ENCODE data around the gene TPO. TPM values are rescaled to one million over a fixed set of nuclear protein-coding genes. Genes with fewer than 3 reads are reported as not detected.
"Not testable (repeated sequence)": the region's sequence is repeated elsewhere in the genome, so short reads cannot be mapped to it uniquely, and the experiment has no call there.

Gene TPO
- total RNA-seq, 1 experiment from 2014 or later: not detected

- in situ Hi-C loops (cut with HindIII; ENCODE audit: low pct_unique_long_range_greater_than_20kb, low sequenced_read_pairs): no loop called here
Measured at GRCh38 chr2:1400943-1401735, 12.1 kb upstream of the TPO start.

GRCh38 chr2:1402064-1402463 is 11.2 kb upstream of the TPO start:
- in situ Hi-C loops (cut with HindIII; ENCODE audit: low pct_unique_long_range_greater_than_20kb, low sequenced_read_pairs): no loop called here
- DNase-seq (ENCODE audit: low read depth, low spot score): no peak

More at GRCh38 chr2:1400943-1401735, 12.1 kb upstream of the TPO start:
- no peak for DNase-seq (ENCODE audit: low read depth, low spot score)

DNA sequence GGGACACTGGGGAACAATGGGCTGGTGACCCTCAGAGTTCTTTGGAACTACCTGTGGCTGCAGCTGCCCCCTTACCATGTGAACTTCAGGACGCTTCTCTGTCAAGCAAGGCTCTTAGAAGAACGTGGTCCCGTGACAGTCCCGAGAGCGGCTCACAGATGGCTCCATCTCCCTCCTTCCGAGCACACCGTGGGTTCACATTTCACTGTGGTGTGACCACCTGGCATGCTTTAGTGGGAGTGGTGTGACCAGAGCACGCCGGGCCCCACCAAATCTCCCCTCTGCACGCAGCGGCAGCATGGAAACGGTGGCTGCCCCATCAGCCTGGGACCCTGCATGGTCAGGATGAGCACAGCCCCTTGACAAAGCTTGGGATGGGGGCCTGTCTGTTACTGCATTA is 9.7 kb upstream of the TPO start:
- DNase-seq (ENCODE audit: low read depth, low spot score): no peak
- in situ Hi-C loops (cut with HindIII; ENCODE audit: low pct_unique_long_range_greater_than_20kb, low sequenced_read_pairs): no loop called here

DNA sequence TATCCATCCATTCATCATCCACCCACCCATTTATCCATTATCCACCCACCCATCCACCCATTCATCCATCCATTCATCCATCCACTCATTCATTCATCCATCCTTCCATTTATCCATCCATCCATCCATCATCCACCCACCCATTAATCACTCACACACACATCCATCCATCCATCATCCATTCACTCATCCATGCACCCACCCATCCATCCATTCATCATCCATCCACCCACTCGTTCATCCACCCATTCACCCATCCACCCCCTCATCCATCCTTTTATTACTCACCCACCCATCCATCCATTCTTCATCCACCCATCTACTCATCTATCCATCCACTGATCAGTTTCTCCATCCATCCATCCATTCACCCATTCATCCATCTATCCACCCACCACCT is 8.1 kb upstream of the TPO start:
- no peak for DNase-seq (ENCODE audit: low read depth, low spot score)
- in situ Hi-C loops (cut with HindIII; ENCODE audit: low pct_unique_long_range_greater_than_20kb, low sequenced_read_pairs): no loop called here

GRCh38 chr2:1405967-1406366 is 7.3 kb upstream of the TPO start:
- in situ Hi-C loops (cut with HindIII; ENCODE audit: low pct_unique_long_range_greater_than_20kb, low sequenced_read_pairs): no loop called here
- DNase-seq (ENCODE audit: low read depth, low spot score): no peak

- in situ Hi-C loops (cut with HindIII; ENCODE audit: low pct_unique_long_range_greater_than_20kb, low sequenced_read_pairs): no loop called here
- DNase-seq (ENCODE audit: low read depth, low spot score): no peak
Measured at GRCh38 chr2:1406434-1406833, 6.8 kb upstream of the TPO start.

DNA sequence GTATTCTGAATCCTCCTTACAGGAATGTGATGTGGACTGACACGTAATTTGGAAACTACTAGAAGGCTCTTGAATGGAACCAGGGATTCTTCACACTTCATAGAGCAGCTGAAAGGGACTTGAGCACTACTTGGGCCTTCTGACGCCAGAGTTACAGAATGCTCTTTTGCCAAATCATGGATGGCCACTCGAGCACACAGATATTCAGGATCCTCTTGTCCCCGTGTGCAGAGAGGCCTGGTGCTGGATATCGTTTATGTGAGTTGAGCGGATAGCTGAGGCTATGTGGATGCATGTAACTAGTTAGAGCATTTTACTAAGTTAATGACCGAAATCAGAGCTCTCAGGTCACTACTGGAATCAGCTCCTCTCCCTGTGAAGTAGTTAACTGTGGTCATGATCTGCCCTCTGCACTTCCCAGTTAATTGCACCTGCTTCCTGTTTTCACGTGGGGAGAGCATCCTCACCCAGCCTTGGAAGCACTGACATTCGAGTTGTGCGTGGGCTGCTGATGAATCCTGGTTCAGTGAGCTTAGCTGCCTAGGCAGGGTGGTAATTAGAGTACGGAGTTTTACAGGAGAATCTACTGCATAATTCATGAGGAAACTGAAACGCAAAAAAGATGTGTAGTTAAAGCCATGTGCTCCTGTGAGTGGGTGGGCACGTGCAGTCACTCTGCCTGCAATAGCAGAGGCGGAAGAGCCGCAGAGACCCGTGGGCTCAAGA is 5.2 kb upstream of the TPO start:
- DNase-seq (ENCODE audit: low read depth, low spot score): no peak
- in situ Hi-C loops (cut with HindIII; ENCODE audit: low pct_unique_long_range_greater_than_20kb, low sequenced_read_pairs): no loop called here

- in situ Hi-C loops (cut with HindIII; ENCODE audit: low pct_unique_long_range_greater_than_20kb, low sequenced_read_pairs): no loop called here
- no peak for DNase-seq (ENCODE audit: low read depth, low spot score)
Measured at GRCh38 chr2:1414121-1414520, 858 bp downstream of the TPO start.

- DNase-seq (ENCODE audit: low read depth, low spot score); in situ Hi-C loops (cut with HindIII; ENCODE audit: low pct_unique_long_range_greater_than_20kb, low sequenced_read_pairs): not testable (repeated sequence)
Measured at GRCh38 chr2:1414901-1415300, 1.6 kb downstream of the TPO start.

DNA sequence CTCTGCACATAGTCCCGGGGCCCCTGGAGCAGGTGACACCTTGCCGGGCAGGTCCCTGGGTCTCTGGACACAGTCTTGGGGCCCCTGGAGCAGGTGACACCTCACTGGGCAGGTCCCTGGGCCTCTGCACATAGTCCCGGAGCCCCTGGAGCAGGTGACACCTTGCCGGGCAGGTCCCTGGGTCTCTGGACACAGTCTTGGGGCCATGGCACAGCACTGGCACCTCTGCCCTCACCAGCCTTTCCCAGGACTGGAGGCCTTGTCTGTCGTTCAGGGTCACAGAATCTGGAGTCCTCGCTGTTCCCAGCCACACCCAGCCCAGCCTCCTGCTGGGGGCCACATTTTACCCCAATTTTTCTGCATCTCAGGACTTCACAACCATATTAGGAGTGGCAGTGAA is 2.2 kb downstream of the TPO start:
- in situ Hi-C loops (cut with HindIII; ENCODE audit: low pct_unique_long_range_greater_than_20kb, low sequenced_read_pairs): no loop called here
- no peak for DNase-seq (ENCODE audit: low read depth, low spot score)

DNA sequence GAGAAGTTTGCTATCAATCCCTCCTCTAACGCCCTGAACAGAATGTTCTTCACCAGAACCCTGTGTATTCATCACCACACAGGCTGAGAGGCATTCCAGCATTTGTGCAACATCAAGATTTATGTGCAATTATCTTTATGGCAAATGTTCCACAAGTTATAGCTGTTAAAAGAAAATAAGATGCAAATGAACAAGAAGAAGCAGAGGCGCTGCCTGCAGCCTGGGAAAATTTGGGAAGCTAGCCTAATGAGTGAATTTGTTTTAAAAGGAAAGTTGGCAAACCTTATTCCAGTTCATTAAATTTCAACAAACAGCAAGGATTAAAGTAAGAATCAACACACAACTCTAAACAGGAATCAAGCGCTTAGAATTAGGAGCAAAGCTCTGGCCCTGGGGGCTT is 5.3 kb downstream of the TPO start:
- no peak for DNase-seq (ENCODE audit: low read depth, low spot score)
- in situ Hi-C loops (cut with HindIII; ENCODE audit: low pct_unique_long_range_greater_than_20kb, low sequenced_read_pairs): no loop called here

GRCh38 chr2:1420746-1421480 is 7.7 kb downstream of the TPO start:
- in situ Hi-C loops (cut with HindIII; ENCODE audit: low pct_unique_long_range_greater_than_20kb, low sequenced_read_pairs): no loop called here
- no peak for DNase-seq (ENCODE audit: low read depth, low spot score)

GRCh38 chr2:1421731-1422130 is 8.5 kb downstream of the TPO start:
- in situ Hi-C loops (cut with HindIII; ENCODE audit: low pct_unique_long_range_greater_than_20kb, low sequenced_read_pairs): no loop called here
- no peak for DNase-seq (ENCODE audit: low read depth, low spot score)

DNA sequence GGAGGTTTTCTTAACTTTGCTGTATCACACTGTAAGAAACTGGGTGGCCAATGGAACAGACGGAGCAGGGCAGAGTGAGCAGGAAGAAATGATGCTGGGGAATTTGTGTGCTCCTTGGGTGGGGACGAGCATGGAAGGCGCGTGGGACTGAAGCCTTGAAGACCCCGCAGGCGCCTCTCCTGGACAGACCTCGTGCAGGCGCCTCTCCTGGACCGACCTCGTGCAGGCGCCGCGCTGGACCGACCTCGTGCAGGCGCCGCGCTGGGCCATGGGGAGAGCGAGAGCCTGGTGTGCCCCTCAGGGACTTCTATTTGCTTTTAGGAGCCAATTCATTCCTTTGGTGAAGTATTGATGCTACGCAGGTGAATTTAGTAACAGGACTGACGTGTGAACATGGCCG is 8.9 kb downstream of the TPO start:
- no peak for DNase-seq (ENCODE audit: low read depth, low spot score)
- in situ Hi-C loops (cut with HindIII; ENCODE audit: low pct_unique_long_range_greater_than_20kb, low sequenced_read_pairs): no loop called here

GRCh38 chr2:1422716-1423285 is 9.5 kb downstream of the TPO start:
- in situ Hi-C loops (cut with HindIII; ENCODE audit: low pct_unique_long_range_greater_than_20kb, low sequenced_read_pairs): no loop called here
- DNase-seq (ENCODE audit: low read depth, low spot score): peak; percentile 17

GRCh38 chr2:1427086-1427485 is 13.8 kb downstream of the TPO start:
- DNase-seq (ENCODE audit: low read depth, low spot score): no peak
- in situ Hi-C loops (cut with HindIII; ENCODE audit: low pct_unique_long_range_greater_than_20kb, low sequenced_read_pairs): no loop called here

DNA sequence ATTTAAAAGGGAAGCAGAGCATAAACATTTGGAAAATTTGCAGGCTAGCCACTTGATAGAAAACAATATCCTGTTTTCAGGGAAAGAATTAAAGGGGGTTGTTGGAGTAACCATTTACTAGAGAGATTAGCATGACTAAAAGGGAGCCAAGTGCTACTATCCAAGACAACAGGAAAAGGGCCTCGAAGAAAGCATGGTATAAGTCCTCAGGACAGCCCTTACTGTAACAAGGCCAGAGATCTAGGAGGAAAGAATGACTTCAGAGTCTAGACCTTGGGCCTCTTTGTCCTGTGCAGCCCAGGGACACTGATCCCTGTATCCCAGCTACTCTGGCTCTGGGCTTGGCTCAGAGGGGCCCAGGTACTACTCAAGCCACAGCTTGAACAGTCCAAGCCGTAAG is 16.6 kb downstream of the TPO start:
- no peak for DNase-seq (ENCODE audit: low read depth, low spot score)
- in situ Hi-C loops (cut with HindIII; ENCODE audit: low pct_unique_long_range_greater_than_20kb, low sequenced_read_pairs): no loop called here

GRCh38 chr2:1430491-1430890 is 17.2 kb downstream of the TPO start:
- DNase-seq (ENCODE audit: low read depth, low spot score): no peak
- in situ Hi-C loops (cut with HindIII; ENCODE audit: low pct_unique_long_range_greater_than_20kb, low sequenced_read_pairs): no loop called here
